Measurements from ENCODE around the gene AANAT.

Gene AANAT

GRCh38 chr17:76427501-76428231, 39.7 kb upstream of the AANAT start:
- TF ChIP-seq CTCF (IDR thresholded peaks at IDR 0.05), result no peak

GRCh38 chr17:76428511-76428910, 38.9 kb upstream of the AANAT start:
- no peak for TF ChIP-seq CTCF (IDR thresholded peaks at IDR 0.05)

GRCh38 chr17:76431509-76431908, 35.9 kb upstream of the AANAT start:
- TF ChIP-seq CTCF (IDR thresholded peaks at IDR 0.05), result no peak

- no peak for TF ChIP-seq CTCF (IDR thresholded peaks at IDR 0.05)
Measured at GRCh38 chr17:76432004-76432403, 35.4 kb upstream of the AANAT start.

- peak; percentile 33; the same call in 1 of the 2 replicates for TF ChIP-seq CTCF (IDR thresholded peaks at IDR 0.05)
Measured at GRCh38 chr17:76432712-76433336, 34.6 kb upstream of the AANAT start.

- no peak for TF ChIP-seq CTCF (IDR thresholded peaks at IDR 0.05)
Measured at GRCh38 chr17:76433693-76434092, 33.7 kb upstream of the AANAT start.

- no peak for TF ChIP-seq CTCF (IDR thresholded peaks at IDR 0.05)
Measured at GRCh38 chr17:76434870-76435269, 32.5 kb upstream of the AANAT start.

All from LNCAP (cell line).